Lower leg skin (tissue), 4 donors: ENCODE measurements around the gene GJA9. TPM values are rescaled to one million over a fixed set of nuclear protein-coding genes. Genes with fewer than 3 reads are reported as not detected.

ENCODE experiments used
- DNase-seq, 2 donors: peaks; one replicate each; pipeline ENCODE4 v3.0.0-alpha.2; 2019; ENCODE audit warnings: low spot score in 2 of 2
- H3K4me3 ChIP-seq: fragments of 200-600 bp; sonication (generic); 2 replicates; pipeline ENCODE4 v1.5.1; 2017; ENCODE audit warnings: mild to moderate bottlenecking, low read depth; ENCODE audit not compliant: poor library complexity, severe bottlenecking
- POLR2A ChIP-seq, 2 donors: fragments of 450-650 bp; IDR thresholded peaks; one replicate each; pipeline ENCODE4 v1.6.1; 2016 to 2017; ENCODE audit warnings: antibody characterized with exemption in 2 of 2, mild to moderate bottlenecking in 1 of 2, moderate library complexity in 1 of 2
- WGBS, 2 donors: methylation state at CpG; one replicate each; pipeline ENCODE4 v1.1.5; 2018; 5-methylcytosine and 5-hydroxymethylcytosine counted together
- intact Hi-C: fragments of 100-400 bp; cut with DNase I; formaldehyde crosslinking; loops from one replicate; pipeline ENCODE4 v1.15.0; 2023; ENCODE audit warnings: low total_unique reads
- total RNA-seq, 4 donors: library from RNA; depleted of rRNA; stranded (reverse); fragments of >200 nt; gene quantifications; one replicate each; pipeline ENCODE4 v1.1.0, GENCODE V29; 2016
- TF ChIP-seq, protein P1 (sequence below), 3 donors: fragments of 450-650 bp; IDR thresholded peaks; one replicate each; pipeline ENCODE4 v1.5.1; 2016; ENCODE audit warnings: antibody characterized with exemption in 3 of 3, mild to moderate bottlenecking in 3 of 3, moderate library complexity in 2 of 3

GJA9 gene
- total RNA-seq, 4 donors from 2014 or later, result 0.19 to 0.89 (median 0.22) TPM; not detected in 1

DNA sequence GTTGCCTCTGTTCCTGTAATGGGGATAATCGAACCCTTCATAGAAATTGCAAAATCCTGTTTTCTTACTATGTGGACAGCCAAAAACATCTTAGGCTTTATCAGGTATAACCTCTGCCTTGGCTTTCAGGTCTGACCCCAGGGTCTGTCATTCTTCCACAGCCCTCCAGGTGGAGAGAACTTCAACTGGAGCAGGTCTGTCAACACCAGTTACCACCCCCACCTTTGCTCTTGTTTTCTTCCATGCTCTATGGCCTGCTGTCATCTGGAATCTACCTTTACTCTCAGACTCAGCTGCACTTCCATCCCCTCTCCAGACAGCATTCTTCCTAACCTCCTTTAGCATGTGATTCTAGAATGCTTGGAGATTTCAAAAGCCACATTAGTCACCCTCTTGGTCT, 10.4 kb upstream of the GJA9 start:
- no peak overlapping the region for H3K4me3 ChIP-seq
- whole genome bisulfite sequencing, 2 donors, result 90 to 97% methylated on average over 1 of the region's 1 CpG
- no peak for DNase-seq
- intact Hi-C loops, result no loop called here
- TF ChIP-seq, protein P1, sequence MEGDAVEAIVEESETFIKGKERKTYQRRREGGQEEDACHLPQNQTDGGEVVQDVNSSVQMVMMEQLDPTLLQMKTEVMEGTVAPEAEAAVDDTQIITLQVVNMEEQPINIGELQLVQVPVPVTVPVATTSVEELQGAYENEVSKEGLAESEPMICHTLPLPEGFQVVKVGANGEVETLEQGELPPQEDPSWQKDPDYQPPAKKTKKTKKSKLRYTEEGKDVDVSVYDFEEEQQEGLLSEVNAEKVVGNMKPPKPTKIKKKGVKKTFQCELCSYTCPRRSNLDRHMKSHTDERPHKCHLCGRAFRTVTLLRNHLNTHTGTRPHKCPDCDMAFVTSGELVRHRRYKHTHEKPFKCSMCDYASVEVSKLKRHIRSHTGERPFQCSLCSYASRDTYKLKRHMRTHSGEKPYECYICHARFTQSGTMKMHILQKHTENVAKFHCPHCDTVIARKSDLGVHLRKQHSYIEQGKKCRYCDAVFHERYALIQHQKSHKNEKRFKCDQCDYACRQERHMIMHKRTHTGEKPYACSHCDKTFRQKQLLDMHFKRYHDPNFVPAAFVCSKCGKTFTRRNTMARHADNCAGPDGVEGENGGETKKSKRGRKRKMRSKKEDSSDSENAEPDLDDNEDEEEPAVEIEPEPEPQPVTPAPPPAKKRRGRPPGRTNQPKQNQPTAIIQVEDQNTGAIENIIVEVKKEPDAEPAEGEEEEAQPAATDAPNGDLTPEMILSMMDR (IDR thresholded peaks at IDR 0.05), result no peak
- TF ChIP-seq POLR2A (IDR thresholded peaks at IDR 0.05), result no peak

DNA sequence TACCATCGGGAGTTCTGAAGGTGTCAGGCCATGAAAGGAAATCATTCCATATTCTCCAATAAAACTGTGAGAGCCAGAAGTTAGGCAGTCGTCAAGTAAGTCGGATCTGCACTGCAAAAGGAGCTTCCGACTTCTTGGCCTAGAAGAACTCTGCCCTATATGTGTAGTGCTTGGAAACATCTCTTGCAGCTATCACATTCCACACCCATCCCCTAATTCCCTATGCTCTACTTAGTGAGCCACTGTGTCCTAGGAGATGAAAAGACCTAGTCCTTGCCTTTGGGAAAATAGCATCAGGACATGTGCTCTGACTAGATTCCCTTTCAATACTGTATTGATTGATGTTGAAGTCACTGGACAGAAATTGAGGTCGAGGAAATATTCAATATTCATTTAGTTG, 8.2 kb upstream of the GJA9 start:
- WGBS, 2 donors, result 71 to 78% methylated on average over 5 of the region's 5 CpGs
- intact Hi-C loops, result no loop called here
- DNase-seq, result no peak
- no peak overlapping the region for H3K4me3 ChIP-seq
- no peak for TF ChIP-seq POLR2A (IDR thresholded peaks at IDR 0.05)

DNA sequence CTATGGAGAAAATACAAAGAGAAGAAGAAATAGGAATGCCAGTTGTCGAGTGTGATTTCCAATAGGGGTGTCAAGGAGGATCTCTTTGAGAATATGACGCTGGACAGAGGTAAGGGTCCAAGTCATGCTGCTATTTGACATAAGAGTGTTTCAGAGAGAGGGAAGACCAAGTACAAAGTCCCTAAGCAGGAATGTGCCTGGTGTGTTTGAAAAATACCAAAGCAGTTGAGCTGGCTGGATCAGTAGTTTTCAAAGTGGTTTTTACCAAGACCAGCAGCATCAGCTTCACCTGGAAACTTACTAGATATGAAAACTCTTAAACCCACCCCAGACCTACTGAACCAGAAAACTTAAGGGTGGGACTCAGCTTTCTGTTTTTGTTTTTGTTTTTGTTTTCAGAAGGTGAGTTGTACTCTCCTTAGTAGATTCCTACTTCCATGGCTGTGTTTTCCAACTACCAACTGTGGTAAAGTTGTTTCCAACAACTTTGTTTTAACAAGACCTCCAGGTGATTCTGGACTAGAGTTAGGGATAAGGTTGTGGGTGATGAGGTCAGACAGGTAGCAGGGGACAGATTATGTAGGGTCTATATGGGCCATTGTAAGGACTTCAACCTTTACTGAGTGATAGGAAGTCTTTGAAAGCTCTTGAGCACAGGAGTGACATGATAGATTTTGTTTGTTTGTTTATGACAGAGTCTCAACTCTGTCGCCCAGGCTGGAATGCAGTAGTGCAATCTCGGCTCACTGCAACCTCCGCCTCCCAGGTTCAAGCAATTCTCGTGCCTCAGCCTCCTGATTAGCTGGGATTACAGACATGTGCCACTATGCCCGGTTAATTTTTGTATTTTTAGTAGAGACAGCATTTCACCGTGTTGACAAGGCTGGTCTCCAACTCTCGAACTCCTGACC, 7.3 kb upstream of the GJA9 start:
- intact Hi-C loops, result no loop called here
- H3K4me3 ChIP-seq, result no peak overlapping the region
- 93 to 97% methylated on average over 9 of the region's 9 CpGs for WGBS, 2 donors
- TF ChIP-seq, protein P1 (IDR thresholded peaks at IDR 0.05), result no peak
- TF ChIP-seq POLR2A (IDR thresholded peaks at IDR 0.05), result no peak
- no peak for DNase-seq

DNA sequence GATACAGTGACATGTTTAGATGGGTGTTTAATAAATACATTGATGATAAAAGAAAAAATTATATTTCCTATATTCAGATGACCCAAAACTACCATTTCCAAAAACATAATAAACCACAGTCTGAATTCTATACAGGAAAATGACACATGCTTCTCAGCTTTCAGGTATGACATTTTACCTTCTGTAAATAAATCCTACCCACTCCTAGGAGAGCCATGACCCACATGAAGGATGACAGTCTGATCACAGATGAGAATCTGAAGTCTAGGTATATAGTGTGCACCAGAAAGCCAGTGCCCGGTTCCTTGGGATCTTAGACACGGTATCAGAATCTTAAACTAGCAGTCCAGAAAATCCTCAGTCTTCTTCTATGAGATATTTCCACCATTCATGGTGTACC, 3.7 kb upstream of the GJA9 start:
- 94 to 98% methylated on average over 2 of the region's 2 CpGs for WGBS, 2 donors
- intact Hi-C loops, result no loop called here
- no peak for DNase-seq
- no peak overlapping the region for H3K4me3 ChIP-seq
- no peak for TF ChIP-seq POLR2A (IDR thresholded peaks at IDR 0.05)
- TF ChIP-seq, protein P1 (IDR thresholded peaks at IDR 0.05), result no peak

DNA sequence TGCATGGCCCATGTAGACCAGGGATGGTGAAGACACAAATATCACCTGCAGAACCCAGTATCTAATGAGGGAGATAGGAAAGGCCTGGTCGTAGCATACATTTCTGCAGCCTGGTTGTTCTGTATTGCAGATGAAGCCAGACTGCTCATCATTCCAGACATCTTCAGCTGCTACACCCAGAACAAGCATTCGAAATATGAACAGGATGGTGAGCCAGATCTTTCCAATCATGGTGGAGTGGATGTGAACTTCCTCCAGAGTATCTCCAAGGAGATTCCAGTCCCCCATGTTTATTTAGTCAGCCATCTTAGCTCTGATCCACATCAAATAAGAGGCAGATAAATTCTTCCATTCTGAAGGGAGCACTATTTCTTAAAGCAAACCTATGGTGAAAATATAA, 5.6 kb downstream of the GJA9 start:
- TF ChIP-seq, protein P1 (IDR thresholded peaks at IDR 0.05), result no peak
- TF ChIP-seq POLR2A (IDR thresholded peaks at IDR 0.05), result no peak
- no peak for DNase-seq
- intact Hi-C loops, result no loop called here
- WGBS, 2 donors, result 89 to 90% methylated on average over 2 of the region's 2 CpGs
- H3K4me3 ChIP-seq, result no peak overlapping the region

DNA sequence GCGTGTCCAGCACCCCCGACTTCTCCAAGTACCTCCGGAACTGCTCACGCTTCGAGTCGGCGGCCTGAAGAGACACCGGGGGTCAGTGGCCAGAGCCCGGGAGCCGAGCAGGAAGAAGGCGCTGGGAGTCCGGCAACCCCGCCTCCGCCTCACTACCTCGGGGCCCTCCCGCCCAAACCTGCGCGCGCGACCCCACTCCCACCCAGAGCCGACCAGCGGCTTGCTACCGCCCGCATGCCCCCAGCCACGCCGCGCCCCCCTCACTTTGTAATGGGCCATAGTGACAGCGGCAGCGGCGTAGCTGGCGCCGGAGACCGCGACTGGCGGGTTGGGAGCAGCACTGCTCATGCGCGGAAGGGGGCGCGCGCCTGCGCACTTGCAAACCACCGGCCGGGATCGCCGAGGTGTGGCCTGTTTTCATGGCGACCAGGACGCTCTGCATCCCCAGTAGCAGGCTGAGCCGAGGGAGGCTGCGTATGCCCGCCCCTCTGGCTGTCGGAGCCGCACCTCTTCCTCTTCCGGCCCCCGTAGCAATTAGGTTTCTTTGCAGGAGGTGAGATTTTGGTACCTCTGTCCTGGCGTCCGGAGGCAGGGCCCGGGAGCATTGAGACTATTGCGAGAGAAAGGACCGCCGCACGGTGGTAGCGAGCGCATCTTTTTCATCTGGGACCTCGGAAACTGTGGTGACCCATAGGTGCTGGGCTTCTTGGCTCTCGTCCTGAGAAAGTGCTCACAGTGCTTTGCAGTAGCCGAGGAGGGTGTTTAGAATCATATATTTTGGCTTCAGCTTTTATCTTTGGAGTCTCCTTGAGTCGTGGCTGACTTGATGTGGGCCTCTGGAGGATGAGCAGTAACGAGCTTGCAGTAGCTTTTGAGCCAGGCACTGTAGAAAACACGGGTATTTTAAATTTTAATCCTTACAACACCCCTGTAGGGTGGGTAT, 8.1 kb downstream of the GJA9 start, which contains the start of gene MYCBP:
TSS of gene MYCBP (minus strand) at position 322 of the 943 bp plus-strand sequence. CDS start at position 279, 43 bp downstream.
- WGBS, 2 donors, result 0% methylated on average over 18 to 66 of the region's 69 CpGs
- H3K4me3 ChIP-seq, result peak within 1 kb of the TSS; percentile 65
- intact Hi-C loops, result no loop called here
- peak; percentile 93 to 99 for DNase-seq
- TF ChIP-seq, protein P1 (IDR thresholded peaks at IDR 0.05), result peak in 1 of 3 donors; percentile 30
- no peak for TF ChIP-seq POLR2A (IDR thresholded peaks at IDR 0.05)
